Measurements from ENCODE around the gene SYS1. TPM values are rescaled to one million over a fixed set of nuclear protein-coding genes. Genes with fewer than 3 reads are reported as not detected.

SYS1 gene
- polyA plus RNA-seq, 1 donor from 2014 or later: 16.1 TPM

DNA sequence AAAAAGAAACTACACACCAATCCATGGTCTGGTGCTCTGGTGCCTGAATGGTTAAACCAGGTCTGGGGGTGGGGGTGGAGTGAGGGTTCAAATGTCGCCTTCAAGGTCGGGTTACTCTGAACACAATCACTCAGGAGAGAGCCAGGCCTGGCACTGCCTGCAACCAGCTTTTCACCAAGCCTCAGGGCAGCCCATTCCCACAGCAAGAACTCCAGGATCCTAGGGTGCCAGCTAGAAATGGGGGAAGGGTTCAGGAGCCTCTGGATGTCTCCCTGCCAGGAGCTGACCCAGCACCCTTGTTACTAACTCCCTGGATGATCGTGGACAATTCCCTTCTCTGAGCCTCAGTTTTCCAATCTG, 21.4 kb upstream of the SYS1 start:
- Histone ChIP-seq H3F3A (ENCODE audit: insufficient read depth, low read length, poor library complexity, severe bottlenecking) (no peaks in the 10 kb centered on the region), H3K4me2 (ENCODE audit: low read length) (no peak overlapping the region), H3K79me2 (replicated peaks; ENCODE audit: insufficient read depth, low read length) (no peaks in the 10 kb centered on the region), H2AFZ (ENCODE audit: low read depth, low read length) (no peak overlapping the region), H3K4me3 (ENCODE audit: low read length) (no peak overlapping the region), H3K9ac (ENCODE audit: low read length) (peak overlapping the region; percentile 12), H3K36me3 (ENCODE audit: insufficient read depth, low read length) (no peaks in the 10 kb centered on the region), H3K9me3 (ENCODE audit: low read length) (no peaks in the 10 kb centered on the region), H3K27ac (ENCODE audit: low read length) (no peak overlapping the region), H3K27me3 (ENCODE audit: insufficient read depth, low read depth, low read length) (no peaks in the 10 kb centered on the region), H3K9me2 (ENCODE audit: insufficient read depth, low read length) (no peaks in the 10 kb centered on the region), H4K20me1 (ENCODE audit: insufficient read depth) (no peaks in the 10 kb centered on the region)
- TF ChIP-seq EZH2 (IDR thresholded peaks at IDR 0.05; ENCODE audit: borderline replicate concordance, insufficient read depth, low read length, poor library complexity, severe bottlenecking) (no peak), REST (IDR thresholded peaks at IDR 0.05; ENCODE audit: borderline replicate concordance) (no peak), MXI1 (conservative IDR thresholded peaks at IDR 0.05; ENCODE audit: poor library complexity, severe bottlenecking) (no peak)
- TF ChIP-seq, protein P1, sequence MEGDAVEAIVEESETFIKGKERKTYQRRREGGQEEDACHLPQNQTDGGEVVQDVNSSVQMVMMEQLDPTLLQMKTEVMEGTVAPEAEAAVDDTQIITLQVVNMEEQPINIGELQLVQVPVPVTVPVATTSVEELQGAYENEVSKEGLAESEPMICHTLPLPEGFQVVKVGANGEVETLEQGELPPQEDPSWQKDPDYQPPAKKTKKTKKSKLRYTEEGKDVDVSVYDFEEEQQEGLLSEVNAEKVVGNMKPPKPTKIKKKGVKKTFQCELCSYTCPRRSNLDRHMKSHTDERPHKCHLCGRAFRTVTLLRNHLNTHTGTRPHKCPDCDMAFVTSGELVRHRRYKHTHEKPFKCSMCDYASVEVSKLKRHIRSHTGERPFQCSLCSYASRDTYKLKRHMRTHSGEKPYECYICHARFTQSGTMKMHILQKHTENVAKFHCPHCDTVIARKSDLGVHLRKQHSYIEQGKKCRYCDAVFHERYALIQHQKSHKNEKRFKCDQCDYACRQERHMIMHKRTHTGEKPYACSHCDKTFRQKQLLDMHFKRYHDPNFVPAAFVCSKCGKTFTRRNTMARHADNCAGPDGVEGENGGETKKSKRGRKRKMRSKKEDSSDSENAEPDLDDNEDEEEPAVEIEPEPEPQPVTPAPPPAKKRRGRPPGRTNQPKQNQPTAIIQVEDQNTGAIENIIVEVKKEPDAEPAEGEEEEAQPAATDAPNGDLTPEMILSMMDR (IDR thresholded peaks at IDR 0.05; ENCODE audit: poor library complexity, severe bottlenecking): no peak

DNA sequence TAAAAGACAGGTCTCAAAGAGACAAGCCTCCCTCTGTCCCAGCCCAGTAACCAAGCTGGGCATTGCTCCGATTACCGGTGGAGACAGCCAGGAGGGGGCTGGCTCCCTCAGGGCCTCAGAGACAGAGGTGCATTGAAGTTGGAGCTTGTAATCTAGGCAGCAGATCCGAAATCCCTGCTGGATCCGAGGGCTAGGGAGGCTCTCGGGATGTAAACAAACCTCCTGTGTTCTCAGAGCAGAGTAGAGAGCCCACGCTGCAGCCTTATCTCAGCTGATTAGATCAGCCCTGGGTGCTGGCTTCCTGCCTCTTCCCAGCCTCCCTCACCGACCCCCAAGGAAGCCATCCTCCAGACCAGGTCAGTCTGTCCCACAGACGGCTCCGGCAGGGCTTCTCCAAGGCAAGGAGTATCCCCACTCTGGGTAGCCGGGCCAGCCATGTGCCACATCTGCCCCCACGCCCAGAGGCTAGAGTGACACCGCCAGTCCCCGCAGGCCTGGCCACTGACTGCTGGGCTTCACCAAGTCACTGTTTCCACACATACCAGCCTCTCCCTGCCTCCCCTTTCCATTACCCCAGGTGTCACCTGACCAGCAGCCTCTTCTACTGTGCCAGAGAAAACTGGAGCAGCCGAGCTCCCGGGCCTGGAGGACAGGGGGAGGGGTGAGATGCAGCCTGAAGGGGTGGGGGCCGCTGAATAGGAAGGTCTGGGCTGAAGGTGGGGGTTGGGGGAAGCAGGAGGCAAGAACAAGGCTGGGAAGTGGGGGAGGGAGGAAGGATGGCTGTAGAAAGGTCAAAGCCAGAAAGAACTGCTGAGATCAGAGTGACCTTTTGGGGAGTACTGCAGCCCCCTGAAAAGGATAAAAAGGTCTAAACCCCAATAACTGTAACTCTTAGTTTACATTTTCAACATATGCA, 20.8 kb upstream of the SYS1 start:
- H3K36me3 ChIP-seq (ENCODE audit: insufficient read depth, low read length): no peaks in the 10 kb centered on the region
- H3K4me2 ChIP-seq (ENCODE audit: low read length): no peak overlapping the region
- no peak overlapping the region for H3K27ac ChIP-seq (ENCODE audit: low read length)
- no peak overlapping the region for H2AFZ ChIP-seq (ENCODE audit: low read depth, low read length)
- TF ChIP-seq EP300 (conservative IDR thresholded peaks at IDR 0.05; ENCODE audit: poor library complexity, severe bottlenecking): no peak
- TF ChIP-seq EZH2 (IDR thresholded peaks at IDR 0.05; ENCODE audit: borderline replicate concordance, insufficient read depth, low read length, poor library complexity, severe bottlenecking): no peak
- no peak for TF ChIP-seq MXI1 (conservative IDR thresholded peaks at IDR 0.05; ENCODE audit: poor library complexity, severe bottlenecking)
- TF ChIP-seq SMC3 (conservative IDR thresholded peaks at IDR 0.05; ENCODE audit: poor library complexity): no peak
- TF ChIP-seq TAF1 (IDR thresholded peaks at IDR 0.05; ENCODE audit: low read depth): no peak
- H3K79me2 ChIP-seq (replicated peaks; ENCODE audit: insufficient read depth, low read length): no peaks in the 10 kb centered on the region
- H3K9me3 ChIP-seq (ENCODE audit: low read length): no peaks in the 10 kb centered on the region
- H3K9me2 ChIP-seq (ENCODE audit: insufficient read depth, low read length): no peaks in the 10 kb centered on the region
- no peaks in the 10 kb centered on the region for H3F3A ChIP-seq (ENCODE audit: insufficient read depth, low read length, poor library complexity, severe bottlenecking)
- peak overlapping the region; percentile 12 for H3K9ac ChIP-seq (ENCODE audit: low read length)
- H4K20me1 ChIP-seq (ENCODE audit: insufficient read depth): no peaks in the 10 kb centered on the region
- H3K27me3 ChIP-seq (ENCODE audit: insufficient read depth, low read depth, low read length): peaks cover 2% of the 10 kb centered on the region
- H3K4me3 ChIP-seq (ENCODE audit: low read length): no peak overlapping the region

Data from neural cell (in vitro differentiated cells).